GM19455 (cell line): ENCODE results near the gene DNAAF2.
"Not testable (repeated sequence)": the region's sequence is repeated elsewhere in the genome, so short reads cannot be mapped to it uniquely, and the experiment has no call there.

Experiments
- ATAC-seq: cut with Tn5 transposase; IDR thresholded peaks from one replicate; pipeline ENCODE4 v1.9.1; 2021; ENCODE audit not compliant: unreplicated experiment

Gene DNAAF2

DNA sequence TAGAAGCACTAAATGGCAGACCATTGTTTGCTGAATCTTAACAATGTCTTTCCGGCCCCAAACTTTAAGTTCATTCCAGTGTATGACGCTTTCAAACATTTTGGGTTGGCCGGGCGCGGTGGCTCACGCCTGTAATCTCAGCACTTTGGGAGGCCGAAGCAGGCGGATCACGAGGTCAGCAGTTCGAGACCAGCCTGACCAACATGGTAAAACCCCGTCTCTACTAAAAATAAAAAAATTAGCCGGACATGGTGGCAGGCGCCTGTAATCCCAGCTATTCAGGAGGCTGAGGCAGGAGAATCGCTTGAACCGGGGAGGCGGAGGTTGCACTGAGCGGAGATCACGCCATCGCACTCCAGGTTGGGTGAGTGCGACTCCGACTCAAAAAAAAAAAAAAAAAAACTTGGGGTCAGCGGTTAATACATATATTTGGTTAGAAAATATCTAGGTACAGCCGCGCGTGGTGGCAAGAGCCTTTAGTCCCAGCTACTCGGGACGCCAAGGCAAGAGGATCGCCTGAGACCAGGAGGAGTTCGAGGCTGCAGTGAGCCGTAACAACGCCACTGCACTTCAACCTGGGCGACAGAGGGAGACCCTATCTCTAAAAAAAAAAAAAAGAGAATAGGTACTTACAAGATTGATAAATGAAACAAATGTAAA is 49.9 kb downstream of the DNAAF2 start:
- ATAC-seq = not testable (repeated sequence)

GRCh38 chr14:49584058-49584457 is 51.0 kb downstream of the DNAAF2 start:
- ATAC-seq = no peak

GRCh38 chr14:49583629-49584028 is 51.4 kb downstream of the DNAAF2 start:
- ATAC-seq = no peak

DNA sequence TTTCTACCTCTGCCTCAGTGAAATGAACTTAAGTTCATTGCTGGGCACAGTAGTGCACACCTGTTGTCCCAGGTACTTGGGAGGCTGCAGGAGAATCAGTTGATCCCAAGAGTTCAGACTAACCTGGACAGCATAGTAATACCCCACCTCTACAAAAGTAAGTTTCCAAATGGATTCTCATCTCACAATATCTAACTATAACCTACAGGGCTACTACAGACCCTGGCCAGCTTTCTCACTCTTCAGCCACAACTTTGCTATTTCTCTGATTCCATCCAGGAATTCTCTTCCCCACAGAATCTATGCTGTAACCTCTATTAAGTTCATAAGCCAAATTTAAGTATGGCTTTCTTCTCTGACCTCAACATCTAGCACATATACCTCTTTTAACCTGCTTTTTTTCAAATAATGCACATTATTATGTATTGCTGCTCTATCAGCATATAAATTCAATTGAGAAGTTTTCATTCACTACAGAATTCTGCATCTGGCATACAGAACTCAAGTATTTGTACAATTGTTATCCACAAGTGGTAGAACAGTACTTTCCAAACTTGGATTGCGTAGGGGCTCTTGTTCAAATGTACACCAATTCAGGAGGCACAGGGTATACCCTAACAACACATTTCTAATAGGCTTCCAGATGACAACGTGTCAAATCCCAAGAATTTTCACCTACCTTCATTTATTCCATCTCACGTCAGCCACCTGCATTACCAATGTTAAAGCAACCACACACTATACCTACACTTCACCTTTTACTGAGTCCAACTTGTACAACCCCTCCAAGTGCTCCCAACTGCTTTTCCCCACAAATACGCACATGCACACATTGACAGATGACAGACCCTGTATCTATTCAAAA is 52.7 kb downstream of the DNAAF2 start:
- no peak for ATAC-seq

DNA sequence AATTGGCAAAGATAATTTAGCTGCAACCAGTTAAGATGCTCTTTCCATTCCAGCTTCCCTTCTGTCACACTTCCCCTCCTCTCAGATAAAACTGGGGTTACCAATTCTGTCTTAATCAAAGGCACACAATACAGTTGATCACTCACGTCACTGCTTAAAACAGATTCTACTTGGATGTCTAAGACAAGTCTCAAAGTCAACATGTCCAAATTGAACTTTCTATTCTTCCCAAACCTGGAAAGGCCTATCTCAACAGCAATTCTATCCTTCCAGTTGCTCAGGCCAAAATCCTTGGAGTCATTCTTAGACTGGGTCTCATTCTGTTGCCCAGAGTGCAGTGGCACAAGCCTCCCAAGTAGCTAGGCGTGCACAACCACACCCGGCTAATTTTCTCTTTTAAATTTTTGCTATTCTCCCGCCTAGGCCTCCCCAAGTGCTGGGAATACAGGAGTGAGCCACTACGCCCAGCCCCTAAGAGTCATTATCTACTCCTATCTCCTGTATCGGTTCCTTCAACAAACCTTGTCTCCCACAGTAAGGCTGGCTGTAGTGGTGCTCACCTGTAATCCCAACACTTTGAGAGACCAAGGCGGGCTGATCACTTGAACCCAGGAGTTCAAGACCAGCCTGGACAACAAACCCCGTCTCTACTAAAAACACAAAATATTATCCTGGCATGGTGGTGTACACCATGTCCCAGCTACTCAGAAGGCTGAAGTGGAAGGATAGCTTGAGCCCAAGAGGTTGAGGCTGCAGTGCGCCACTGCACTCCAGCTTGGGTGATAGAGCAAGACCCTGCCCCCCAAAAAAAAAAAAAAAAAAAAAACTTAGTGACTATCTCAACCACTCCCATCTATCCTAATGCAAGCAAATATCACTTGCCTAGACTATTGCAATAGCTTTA is 53.6 kb downstream of the DNAAF2 start:
- ATAC-seq = no peak

DNA sequence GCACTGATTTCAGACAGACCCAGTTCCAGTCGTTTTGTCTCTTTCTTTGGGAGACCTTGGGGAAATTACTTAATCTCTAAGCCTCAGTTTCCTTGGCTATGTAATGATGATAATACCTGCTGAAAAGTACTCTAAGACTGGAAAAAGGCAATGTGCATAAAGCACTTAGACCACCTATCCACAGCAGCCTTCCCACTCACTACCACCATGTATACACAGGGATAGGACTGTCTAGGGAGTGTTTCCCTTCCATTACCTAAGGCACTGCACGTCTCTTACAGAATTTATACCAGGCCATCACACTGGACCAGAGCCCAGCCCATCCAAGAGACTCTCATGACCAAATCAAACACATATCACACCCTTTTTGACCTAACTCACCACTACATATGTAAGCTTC is 55.2 kb downstream of the DNAAF2 start:
- ATAC-seq = no peak

DNA sequence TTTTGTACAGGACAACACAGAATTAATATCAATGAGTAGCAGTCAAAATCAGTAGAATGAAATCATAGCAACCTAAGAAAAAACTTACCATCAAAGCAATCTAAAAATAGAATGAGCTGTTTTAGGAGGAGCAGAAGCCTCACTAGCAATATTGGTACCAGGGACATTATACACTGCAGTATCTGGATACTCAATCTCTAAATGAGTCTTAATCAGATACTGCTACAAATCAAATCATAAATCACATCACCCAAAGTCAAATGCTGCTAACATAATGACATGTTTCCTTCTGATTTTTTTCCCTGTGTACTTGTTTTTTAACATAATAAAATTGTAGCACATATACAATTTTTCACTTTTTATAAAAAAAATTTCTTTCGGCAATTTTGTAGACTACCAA is 56.9 kb downstream of the DNAAF2 start:
- no peak for ATAC-seq
